GM23248 (cell line): ENCODE results near the gene ZNF879. TPM values are rescaled to one million over a fixed set of nuclear protein-coding genes. Genes with fewer than 3 reads are reported as not detected.

ENCODE experiments used
- DNase-seq: peaks from one replicate; pipeline ENCODE4 v3.0.0-alpha.2; 2015
- H2AFZ ChIP-seq: fragments of 200-600 bp; sonication (generic); 2 replicates; pipeline ENCODE4 v1.6.1; 2016; ENCODE audit warnings: antibody characterized with exemption
- H3F3A ChIP-seq: fragments of 200-600 bp; sonication (generic); 2 replicates; pipeline ENCODE4 v1.6.1; 2016; ENCODE audit warnings: mild to moderate bottlenecking, antibody characterized with exemption, mixed run types; ENCODE audit not compliant: insufficient read depth
- H3K27ac ChIP-seq: fragments of 200-600 bp; sonication (generic); 2 replicates; pipeline ENCODE4 v1.5.1; 2016; ENCODE audit warnings: mild to moderate bottlenecking
- H3K27me3 ChIP-seq: fragments of 200-600 bp; sonication (generic); replicated peaks from 2 replicates; pipeline ENCODE4 v1.6.1; 2016; ENCODE audit warnings: mild to moderate bottlenecking; ENCODE audit not compliant: insufficient read depth
- H3K36me3 ChIP-seq: fragments of 200-600 bp; sonication (generic); 2 replicates; pipeline ENCODE4 v1.6.1; 2016; ENCODE audit warnings: low read depth, mild to moderate bottlenecking
- H3K4me1 ChIP-seq: fragments of 200-600 bp; sonication (generic); 2 replicates; pipeline ENCODE4 v1.6.1; 2016; ENCODE audit warnings: mild to moderate bottlenecking; ENCODE audit not compliant: insufficient read depth
- H3K4me2 ChIP-seq: fragments of 200-600 bp; sonication (generic); one replicate; pipeline ENCODE4 v1.6.1; 2016; ENCODE audit warnings: mild to moderate bottlenecking; ENCODE audit not compliant: unreplicated experiment
- H3K4me3 ChIP-seq: fragments of 200-600 bp; sonication (generic); 2 replicates; pipeline ENCODE4 v1.5.1; 2016; ENCODE audit warnings: mild to moderate bottlenecking
- H3K79me2 ChIP-seq: fragments of 200-600 bp; sonication (generic); 2 replicates; pipeline ENCODE4 v1.6.1; 2016; ENCODE audit warnings: mild to moderate bottlenecking; ENCODE audit not compliant: insufficient read depth
- H3K9ac ChIP-seq: fragments of 200-600 bp; sonication (generic); 2 replicates; pipeline ENCODE4 v1.6.1; 2016; ENCODE audit warnings: mild to moderate bottlenecking
- H3K9me2 ChIP-seq: fragments of 200-600 bp; sonication (generic); 2 replicates; pipeline ENCODE4 v1.6.1; 2016; ENCODE audit warnings: mixed run types, mild to moderate bottlenecking, moderate library complexity; ENCODE audit not compliant: insufficient read depth
- H3K9me3 ChIP-seq: fragments of 200-600 bp; sonication (generic); one replicate; pipeline ENCODE4 v1.6.1; 2017; ENCODE audit warnings: low read depth
- H4K20me1 ChIP-seq: fragments of 200-600 bp; sonication (generic); 2 replicates; pipeline ENCODE4 v1.6.0; 2016; ENCODE audit not compliant: insufficient read depth
- EZH2 ChIP-seq: fragments of 200-600 bp; sonication (generic); IDR thresholded peaks from 2 replicates; pipeline ENCODE4 v1.6.1; 2018; ENCODE audit warnings: antibody characterized with exemption, mild to moderate bottlenecking; ENCODE audit not compliant: insufficient read depth, poor library complexity, severe bottlenecking
- EZH2phosphoT487 ChIP-seq: fragments of 200-600 bp; sonication (generic); IDR thresholded peaks from 2 replicates; pipeline ENCODE4 v1.6.1; 2018; ENCODE audit warnings: antibody characterized with exemption, moderate library complexity, mild to moderate bottlenecking, low read depth; ENCODE audit not compliant: insufficient read depth
- WGBS, 2 experiments: methylation state at CpG; one replicate each; pipeline ENCODE4 v1.1.6; 2015 to 2017; ENCODE audit warnings: low lambda C conversion rate in 2 of 2, low coverage in 1 of 2; ENCODE audit errors: missing lambda C conversion rate in 2 of 2; 5-methylcytosine and 5-hydroxymethylcytosine counted together
- in situ Hi-C: fragments of 300-500 bp; cut with MboI; formaldehyde crosslinking; loops from 2 replicates; pipeline ENCODE4 v1.15.0; 2020
- polyA plus RNA-seq: library from polyadenylated mRNA; unstranded; fragments of >200 nt; fragmentation: Nextera tagmentation; extraction: Ambion mirVana; gene quantifications from 2 replicates; pipeline ENCODE4 v1.2.1, GENCODE V29; 2016
- total RNA-seq: library from RNA; depleted of rRNA; stranded (reverse); fragments of >200 nt; shearing (Covaris generic); gene quantifications from 2 replicates; pipeline ENCODE4 v1.2.3, GENCODE V29; 2014

ZNF879 gene
- total and polyA plus RNA-seq, 2 experiments from 2014 or later: 3.2 to 5.4 TPM

GRCh38 chr5:178993955-178994579 is 29.5 kb upstream of the ZNF879 start:
- H3K9me3 ChIP-seq: no peaks in the 10 kb centered on the region

GRCh38 chr5:178994580-178995340 is 28.8 kb upstream of the ZNF879 start, which contains the start of gene GRM6:
Gene GRM6 (minus strand): TSS chr5:178995320. CDS start chr5:178994944, 376 bp downstream.
- H3K27me3 ChIP-seq: no peaks in the 10 kb centered on the region
- DNase-seq: peak; percentile 7
- no peaks in the 10 kb centered on the region for H3K79me2 ChIP-seq
- no peaks in the 10 kb centered on the region for H4K20me1 ChIP-seq
- in situ Hi-C loops: no loop called here
- no peak within 1 kb of the TSS for H3K4me2 ChIP-seq
- 6 to 8% methylated on average over 40 to 55 of the region's 97 CpGs for WGBS, 2 experiments
- no peak within 1 kb of the TSS for H3K27ac ChIP-seq
- no peaks in the 10 kb centered on the region for H3K9me2 ChIP-seq
- H3K9ac ChIP-seq: no peak within 1 kb of the TSS
- H3K4me1 ChIP-seq: no peaks in the 10 kb centered on the region
- TF ChIP-seq EZH2phosphoT487 (no peak), EZH2 (no peak)
- H3K9me3 ChIP-seq: no peaks in the 10 kb centered on the region
- H3K36me3 ChIP-seq: no peaks in the 10 kb centered on the region
- H3F3A ChIP-seq: no peaks in the 10 kb centered on the region
- no peak within 1 kb of the TSS for H3K4me3 ChIP-seq
- no peak within 1 kb of the TSS for H2AFZ ChIP-seq

More at GRCh38 chr5:178993955-178994579, 29.5 kb upstream of the ZNF879 start:
- Histone ChIP-seq H3K9me2 (no peaks in the 10 kb centered on the region), H3F3A (no peaks in the 10 kb centered on the region), H3K27me3 (no peaks in the 10 kb centered on the region), H3K27ac (no peak overlapping the region), H3K4me1 (no peaks in the 10 kb centered on the region), H4K20me1 (no peaks in the 10 kb centered on the region), H2AFZ (no peak overlapping the region), H3K4me2 (no peak overlapping the region), H3K36me3 (no peaks in the 10 kb centered on the region), H3K4me3 (no peak overlapping the region), H3K9ac (no peak overlapping the region), H3K79me2 (no peaks in the 10 kb centered on the region)
- 31 to 45% methylated on average over 27 to 39 of the region's 53 CpGs for WGBS, 2 experiments
- in situ Hi-C loops: no loop called here
- TF ChIP-seq EZH2phosphoT487 (no peak), EZH2 (no peak)
- DNase-seq: no peak

- in situ Hi-C loops: no loop called here
- Histone ChIP-seq H3K9ac (no peak overlapping the region), H3K4me3 (no peak overlapping the region), H3K36me3 (no peaks in the 10 kb centered on the region), H3K4me1 (no peaks in the 10 kb centered on the region), H4K20me1 (no peaks in the 10 kb centered on the region), H3K9me3 (no peaks in the 10 kb centered on the region), H3K27ac (no peak overlapping the region), H3K9me2 (no peaks in the 10 kb centered on the region), H3K4me2 (no peak overlapping the region), H3F3A (no peaks in the 10 kb centered on the region), H2AFZ (no peak overlapping the region), H3K79me2 (no peaks in the 10 kb centered on the region), H3K27me3 (no peaks in the 10 kb centered on the region)
- DNase-seq: peak; percentile 9
- no peak for TF ChIP-seq EZH2phosphoT487
- 3 to 5% methylated on average over 6 of the region's 6 CpGs for WGBS, 2 experiments
Measured at GRCh38 chr5:178995341-178995690, 28.3 kb upstream of the ZNF879 start.

DNA sequence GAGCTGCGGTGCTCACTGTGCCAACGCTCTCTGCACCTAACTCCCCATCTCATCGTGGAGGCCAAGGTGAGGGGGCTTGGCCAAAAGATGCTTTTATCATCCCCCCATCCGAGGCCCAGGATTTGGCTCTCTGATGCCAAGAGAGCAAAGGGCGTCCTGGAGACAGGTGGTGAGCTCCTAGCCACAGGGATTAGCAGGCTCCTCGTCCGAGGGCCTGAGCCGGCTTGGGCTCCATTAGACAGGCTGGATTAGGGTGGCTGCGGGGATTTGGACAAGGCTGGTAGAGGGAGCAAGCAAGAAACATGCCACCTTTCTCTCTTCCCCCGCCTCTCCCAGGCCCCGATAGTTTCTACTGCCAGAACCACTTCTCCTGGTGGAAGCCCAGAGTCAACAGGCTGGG is 27.4 kb upstream of the ZNF879 start:
- Histone ChIP-seq H2AFZ (no peak overlapping the region), H3K9me3 (no peaks in the 10 kb centered on the region), H3K36me3 (no peaks in the 10 kb centered on the region), H3K79me2 (no peaks in the 10 kb centered on the region), H3K9me2 (no peaks in the 10 kb centered on the region), H3F3A (no peaks in the 10 kb centered on the region), H3K4me1 (no peaks in the 10 kb centered on the region), H3K4me3 (no peak overlapping the region), H3K27ac (no peak overlapping the region), H3K4me2 (no peak overlapping the region), H3K27me3 (no peaks in the 10 kb centered on the region), H3K9ac (no peak overlapping the region), H4K20me1 (no peaks in the 10 kb centered on the region)
- DNase-seq: no peak
- no peak for TF ChIP-seq EZH2phosphoT487
- TF ChIP-seq EZH2: no peak
- in situ Hi-C loops: no loop called here
- WGBS, 2 experiments: 39 to 47% methylated on average over 11 of the region's 11 CpGs
